Adrenal gland (tissue), 12 donors: ENCODE data around the gene RAP1GAP2. TPM values are rescaled to one million over a fixed set of nuclear protein-coding genes. Genes with fewer than 3 reads are reported as not detected.

Experiments
- DNase-seq, 7 donors: peaks; one replicate each; pipeline ENCODE4 v3.0.0-alpha.2; 2019 to 2020
- H3K27ac ChIP-seq, 5 donors: fragments of 200-600 bp; sonication (generic) in 4 of 5; 1 replicate in 3 of 5; 2 replicates in 2 of 5; pipeline versions ENCODE4 v1.5.1 to v1.8.0; 2016 to 2020; ENCODE audit warnings: mild to moderate bottlenecking in 1 of 5
- H3K27me3 ChIP-seq: fragments of 200-600 bp; 2 replicates; pipeline ENCODE4 v1.8.0; 2021
- H3K36me3 ChIP-seq, 2 donors: fragments of 200-600 bp; replicated peaks in 1 of 2; 1 replicate in 1 of 2; 2 replicates in 1 of 2; pipeline versions ENCODE4 v1.5.1 to v1.8.0; 2018 to 2022
- H3K4me1 ChIP-seq, 2 donors: fragments of 200-600 bp; replicated peaks in 1 of 2; 1 replicate in 1 of 2; 2 replicates in 1 of 2; pipeline versions ENCODE4 v1.5.1 to v1.8.0; 2018 to 2021
- H3K4me3 ChIP-seq, 4 donors: fragments of 200-600 bp; sonication (generic) in 3 of 4; one replicate each; pipeline ENCODE4 v1.5.1; 2016 to 2018
- H3K9me3 ChIP-seq, 3 donors: fragments of 200-600 bp; sonication (generic) in 1 of 3; replicated peaks in 1 of 3; 1 replicate in 2 of 3; 2 replicates in 1 of 3; pipeline versions ENCODE4 v1.5.1 to v1.8.0; 2016 to 2021
- CTCF ChIP-seq, 6 experiments: fragments of 450-650 bp in 4 of 6; fragments of 200-600 bp in 2 of 6; sonication (generic) in 1 of 6; IDR thresholded peaks; 1 replicate in 5 of 6; 2 replicates in 1 of 6; pipeline versions ENCODE4 v1.5.1 to v1.8.0; 2016 to 2021; ENCODE audit warnings: antibody characterized with exemption in 6 of 6, mild to moderate bottlenecking in 2 of 6, moderate library complexity in 1 of 6
- POLR2A ChIP-seq, 2 donors: fragments of 450-650 bp; IDR thresholded peaks; one replicate each; pipeline ENCODE4 v1.6.1; 2017; ENCODE audit warnings: antibody characterized with exemption in 2 of 2, mild to moderate bottlenecking in 2 of 2, moderate library complexity in 1 of 2
- WGBS, 4 donors: extraction: QIAGEN DNeasy Blood & Tissue Kit in 2 of 4; methylation state at CpG; one replicate each; pipeline versions ENCODE4 v1.1.5 to v1.1.7; 2013 to 2017; 5-methylcytosine and 5-hydroxymethylcytosine counted together
- intact Hi-C, 2 donors: fragments of 100-400 bp; cut with DNase I; formaldehyde crosslinking; loops; one replicate each; pipeline versions ENCODE4 v1.14.1 to v1.15.0; 2022 to 2023
- polyA plus RNA-seq, 3 donors: library from polyadenylated mRNA; stranded (reverse); fragments of 200-250 nt in 2 of 3; fragments of 350-450 nt in 1 of 3; fragmentation: Illumina TruSeq in 1 of 3; extraction: RNeasy Lipid Tissue Mini Kit (QIAGEN cat#74804) in 1 of 3; gene quantifications; one replicate each; pipeline ENCODE4 v1.2.3, GENCODE V29; 2013 to 2014
- total RNA-seq, 9 donors: library from RNA; depleted of rRNA in 4 of 9; stranded (reverse); fragments of >200 nt in 4 of 9; fragments of 120-200 nt in 1 of 9; fragmentation: NEBNext Ultra II Directional in 1 of 9; extraction: Animal tissue kit (Norgen Biotek cat#: 25700) in 1 of 9; gene quantifications; one replicate each; pipeline versions ENCODE4 v1.1.0 to v1.2.4, GENCODE V29; 2013 to 2023
- donor health status: healthy with polysubstance abuse.
- donor health status: Bipolar disorder and iron deficiency.
- donor health status: DM: yes; HTN: yes; CAD: no.
- donor health status: DM: no; HTN: no; CAD: no.
- donor health status: DM: no; HTN: no; CAD: no.
- donor health status: DM: yes; HTN: yes; CAD: no.

The RAP1GAP2 gene
- total and polyA plus RNA-seq, 12 donors, result 4.2 to 20.4 (median 6.9) TPM

DNA sequence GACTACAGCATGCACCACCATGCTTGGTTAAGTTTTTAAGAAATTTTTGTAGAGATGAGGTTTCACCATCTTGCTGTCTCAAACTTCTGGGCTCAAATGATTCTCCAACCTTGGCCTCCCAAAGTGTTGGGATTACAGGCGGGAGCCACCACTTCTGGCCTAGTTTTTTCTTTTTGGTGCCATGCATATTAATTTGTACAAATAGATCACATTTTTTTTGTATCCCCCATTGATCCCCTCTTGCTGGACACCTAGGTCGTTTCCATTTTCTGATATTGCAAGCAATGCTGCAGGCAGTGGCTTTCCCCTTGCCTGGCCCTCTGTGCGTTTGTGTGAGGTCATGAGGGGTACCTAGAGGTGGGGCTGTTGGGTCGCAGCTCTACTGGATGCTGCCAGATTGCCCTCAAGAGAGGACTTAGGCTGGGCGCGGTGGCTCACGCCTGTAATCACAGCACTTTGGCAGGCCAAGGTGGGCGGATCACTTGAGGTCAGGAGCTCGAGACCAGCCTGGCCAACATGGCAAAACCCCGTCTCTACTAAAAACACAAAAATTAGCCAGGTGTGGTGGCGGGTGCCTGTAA is 23.8 kb downstream of the RAP1GAP2 start:
- intact Hi-C loops, result no loop called here
- WGBS, 4 donors, result 85 to 88% (median 87%) methylated on average over 11 of the region's 11 CpGs
- TF ChIP-seq CTCF (IDR thresholded peaks at IDR 0.05) (no peak), POLR2A (IDR thresholded peaks at IDR 0.05) (no peak)
- Histone ChIP-seq H3K4me3 (no peak overlapping the region), H3K9me3 (no peaks in the 10 kb centered on the region), H3K27ac (no peak overlapping the region), H3K4me1 (no peaks in the 10 kb centered on the region), H3K27me3 (no peaks in the 10 kb centered on the region), H3K36me3 (no peaks in the 10 kb centered on the region)
- no peak for DNase-seq

GRCh38 chr17:2821868-2822267 is 25.6 kb downstream of the RAP1GAP2 start:
- Histone ChIP-seq H3K9me3 (no peaks in the 10 kb centered on the region), H3K27ac (no peak overlapping the region), H3K36me3 (no peaks in the 10 kb centered on the region), H3K27me3 (no peaks in the 10 kb centered on the region), H3K4me1 (no peaks in the 10 kb centered on the region), H3K4me3 (no peak overlapping the region)
- DNase-seq, result no peak
- TF ChIP-seq CTCF (IDR thresholded peaks at IDR 0.05), result no peak
- WGBS, 4 donors, result 73 to 84% (median 78%) methylated on average over 5 to 8 of the region's 8 CpGs
- intact Hi-C loops, result no loop called here

- TF ChIP-seq CTCF (IDR thresholded peaks at IDR 0.05) (no peak), POLR2A (IDR thresholded peaks at IDR 0.05) (no peak)
- no peaks in the 10 kb centered on the region for H3K4me1 ChIP-seq
- no peaks in the 10 kb centered on the region for H3K9me3 ChIP-seq
- intact Hi-C loops, result no loop called here
- WGBS, 4 donors, result 81 to 85% (median 82%) methylated on average over 7 of the region's 7 CpGs
- no peaks in the 10 kb centered on the region for H3K27me3 ChIP-seq
- H3K36me3 ChIP-seq, result no peaks in the 10 kb centered on the region
- H3K4me3 ChIP-seq, result no peak overlapping the region
- H3K27ac ChIP-seq, result no peak overlapping the region
- no peak for DNase-seq
These were observed 26.1 kb downstream of the RAP1GAP2 start for GRCh38 chr17:2822358-2822757.

- H3K4me1 ChIP-seq, result no peaks in the 10 kb centered on the region
- no peak overlapping the region for H3K4me3 ChIP-seq
- no peaks in the 10 kb centered on the region for H3K9me3 ChIP-seq
- intact Hi-C loops, result loop anchor here in 1 of 2 donors (5.0 kb wide), 1 partner anchor 38 kb away; no protein-coding TSS in a partner anchor
- no peak for TF ChIP-seq CTCF (IDR thresholded peaks at IDR 0.05)
- TF ChIP-seq POLR2A (IDR thresholded peaks at IDR 0.05), result no peak
- WGBS, 4 donors, result 67 to 79% (median 77%) methylated on average over 14 to 15 of the region's 15 CpGs
- no peaks in the 10 kb centered on the region for H3K36me3 ChIP-seq
- no peak overlapping the region for H3K27ac ChIP-seq
- no peak for DNase-seq
- no peaks in the 10 kb centered on the region for H3K27me3 ChIP-seq
These were observed 29.2 kb downstream of the RAP1GAP2 start for GRCh38 chr17:2825253-2825970.
